GM12878 (cell line): Measurements from ENCODE around the gene LRRIQ1. TPM values are rescaled to one million over a fixed set of nuclear protein-coding genes. Genes with fewer than 3 reads are reported as not detected.

Experiments
- ATAC-seq: fragments of 200-7000 bp; cut with Tn5 transposase; 3 replicates; pipeline ENCODE4 v1.9.1; 2020; ENCODE audit warnings: mild to moderate bottlenecking, moderate library complexity
- BruUV-seq: library from RNA; stranded (reverse); fragments of 400-500 nt; replicated peaks from 2 replicates; lab custom pipeline; 2021; lab: Mats Ljungman, UMichigan
- CTCF ChIA-PET: fragments of 300-600 bp; sonication (Branson Sonifier 250); formaldehyde crosslinking; extraction: SDS; loops from one replicate; lab custom pipeline; 2021; ENCODE audit warnings: inconsistent platforms; lab: Yijun Ruan, JAX
- POLR2A ChIA-PET: fragments of 350-600 bp; formaldehyde crosslinking; extraction: SDS; loops from one replicate; lab custom pipeline; 2021; ENCODE audit warnings: inconsistent platforms; lab: Charles Lee
- RAD21 ChIA-PET: fragments of 300-600 bp; sonication (Branson Sonifier 250); formaldehyde crosslinking; loops from one replicate; lab custom pipeline; 2023; ENCODE audit warnings: antibody characterized with exemption; ENCODE audit not compliant: unreplicated experiment; lab: Charles Lee
- SMC1A ChIA-PET: fragments of 300-600 bp; sonication (Branson Sonifier 250); formaldehyde crosslinking; loops from one replicate; lab custom pipeline; 2023; ENCODE audit not compliant: unreplicated experiment, uncharacterized antibody; lab: Charles Lee
- DNase-seq: peaks from one replicate; pipeline ENCODE4 v3.0.0-alpha.2; 2011; ENCODE audit warnings: low read depth, low spot score
- FAIRE-seq: peaks from 3 replicates; lab custom pipeline; 2011; peaks lifted over from hg19 to GRCh38; lab: Jason Lieb, UNC
- H2AFZ ChIP-seq: 2 replicates; pipeline ENCODE4 v1.6.0; 2011; ENCODE audit warnings: low read depth, low read length, control low read depth; ENCODE audit not compliant: control insufficient read depth
- H3K27ac ChIP-seq: 2 replicates; pipeline ENCODE4 v1.5.1; 2011; ENCODE audit warnings: control low read depth; ENCODE audit not compliant: control insufficient read depth, insufficient read depth
- H3K27me3 ChIP-seq, 2 experiments: replicated peaks in 1 of 2; 2 replicates each; pipeline versions ENCODE4 v1.6.0 to v1.6.1; 2011; ENCODE audit warnings: low read length in 1 of 2; ENCODE audit not compliant: control insufficient read depth in 2 of 2, insufficient read depth in 2 of 2
- H3K36me3 ChIP-seq, 2 experiments: 2 replicates each; pipeline ENCODE4 v1.5.1; 2011; ENCODE audit warnings: low read length in 1 of 2; ENCODE audit not compliant: control insufficient read depth in 2 of 2, insufficient read depth in 2 of 2
- H3K4me1 ChIP-seq: 2 replicates; pipeline ENCODE4 v1.6.1; 2011; ENCODE audit warnings: mild to moderate bottlenecking, low read length, moderate library complexity, mixed read lengths; ENCODE audit not compliant: control insufficient read depth, insufficient read depth
- H3K4me2 ChIP-seq: 2 replicates; pipeline ENCODE4 v1.6.0; 2011; ENCODE audit warnings: control low read depth; ENCODE audit not compliant: control insufficient read depth, insufficient read depth
- H3K4me3 ChIP-seq: fragments of 200-600 bp; sonication (generic); 2 replicates; pipeline ENCODE4 v1.5.1; 2016
- H3K79me2 ChIP-seq: 2 replicates; pipeline ENCODE4 v1.6.0; 2011; ENCODE audit warnings: low read length; ENCODE audit not compliant: control insufficient read depth, insufficient read depth
- H3K9ac ChIP-seq: 2 replicates; pipeline ENCODE4 v1.8.0; 2011; ENCODE audit warnings: low read length, control low read depth, mixed read lengths; ENCODE audit not compliant: control insufficient read depth, insufficient read depth
- H3K9me3 ChIP-seq: replicated peaks from 3 replicates; pipeline ENCODE4 v1.5.1; 2011; ENCODE audit warnings: mild to moderate bottlenecking, low read length; ENCODE audit not compliant: control insufficient read depth, insufficient read depth
- H4K20me1 ChIP-seq: 2 replicates; pipeline ENCODE4 v1.6.0; 2011; ENCODE audit not compliant: control insufficient read depth, insufficient read depth
- EP300 ChIP-seq, 2 experiments: fragments of 150-350 bp in 1 of 2; IDR thresholded peaks; 2 replicates each; pipeline ENCODE4 v1.6.1; 2011 to 2012; ENCODE audit warnings: low read depth in 2 of 2, low read length in 2 of 2, borderline replicate concordance in 1 of 2, improper control_type of control experiment in 1 of 2, inconsistent platforms in 1 of 2; ENCODE audit not compliant: control insufficient read depth in 1 of 2
- EZH2 ChIP-seq: IDR thresholded peaks from 2 replicates; pipeline ENCODE4 v1.6.1; 2012; ENCODE audit warnings: low read depth, mild to moderate bottlenecking, control low read depth, inconsistent platforms, low read length, borderline replicate concordance; ENCODE audit not compliant: control insufficient read depth
- IKZF2 ChIP-seq, 2 experiments: fragments of 450-650 bp; IDR thresholded peaks; 2 replicates each; pipeline ENCODE4 v1.6.1; 2017; ENCODE audit warnings: mild to moderate bottlenecking in 2 of 2, moderate library complexity in 2 of 2
- JUND ChIP-seq: IDR thresholded peaks from 2 replicates; pipeline ENCODE4 v1.6.1; 2012; ENCODE audit warnings: low read depth, mild to moderate bottlenecking, low read length, improper control_type of control experiment, moderate library complexity
- POLR2AphosphoS2 ChIP-seq: IDR thresholded peaks from 2 replicates; pipeline ENCODE4 v1.6.1; 2011; ENCODE audit warnings: low read depth, mild to moderate bottlenecking, low read length, improper control_type of control experiment, moderate library complexity
- RB1 ChIP-seq: fragments of 450-650 bp; formaldehyde crosslinking; IDR thresholded peaks from 2 replicates; pipeline ENCODE4 v1.6.1; 2017; ENCODE audit warnings: mild to moderate bottlenecking, borderline replicate concordance
- RELA ChIP-seq: fragments of 450-650 bp; IDR thresholded peaks from 2 replicates; pipeline ENCODE4 v1.8.0; 2014; ENCODE audit warnings: borderline replicate concordance; ENCODE audit not compliant: partially characterized antibody
- ZNF274 ChIP-seq: IDR thresholded peaks from one replicate; pipeline ENCODE4 v1.8.0; 2011; ENCODE audit not compliant: insufficient read length, insufficient read depth
- WGBS: methylation state at CpG from one replicate; pipeline ENCODE4 v1.1.6; 2016; ENCODE audit warnings: low lambda C conversion rate; ENCODE audit not compliant: insufficient replicate concordance, insufficient coverage; ENCODE audit errors: missing lambda C conversion rate; 5-methylcytosine and 5-hydroxymethylcytosine counted together
- in situ Hi-C: fragments of 300-500 bp; cut with MboI; formaldehyde crosslinking; loops from 9 replicates; pipeline ENCODE4 v1.14.3; 2018; ENCODE audit warnings: mixed read lengths
- intact Hi-C: fragments of 100-400 bp; cut with micrococcal nuclease; formaldehyde crosslinking; loops from one replicate; pipeline ENCODE4 v1.14.2; 2022; ENCODE audit not compliant: unreplicated experiment
- polyA plus RNA-seq, 11 experiments: library from polyadenylated mRNA; depleted of rRNA in 4 of 11; unstranded in 6 of 11; stranded (reverse) in 5 of 11; fragments of >200 nt; fragmentation: Nextera tagmentation in 4 of 11; fragmentation: Illumina TruSeq in 1 of 11; extraction: Ambion mirVana in 4 of 11; extraction: Trizol in 1 of 11; gene quantifications; 1 replicate in 1 of 11; 2 replicates in 10 of 11; pipeline versions ENCODE4 v1.2.1 to v1.2.3, GENCODE V29; 2011 to 2016; ENCODE audit warnings: inconsistent platforms in 2 of 11, missing spikeins in 2 of 11, low read depth in 1 of 11
- total RNA-seq, 4 experiments: library from RNA; depleted of rRNA in 3 of 4; stranded (reverse); fragments of >200 nt in 3 of 4; fragmentation: Illumina TruSeq in 1 of 4; extraction: Trizol in 1 of 4; gene quantifications; 2 replicates each; pipeline versions ENCODE4 v1.2.1 to v1.2.3, GENCODE V29; 2013 to 2021
- TF ChIP-seq, protein P1 (sequence below): fragments of 150-350 bp; IDR thresholded peaks from 2 replicates; pipeline ENCODE4 v1.6.1; 2014; ENCODE audit warnings: mild to moderate bottlenecking, low read depth, low read length
- TF ChIP-seq, protein P2 (sequence below): fragments of 450-650 bp; conservative IDR thresholded peaks from 2 replicates; pipeline ENCODE4 v1.6.1; 2017; ENCODE audit warnings: mild to moderate bottlenecking, moderate library complexity
- TF ChIP-seq, protein P3 (sequence below): IDR thresholded peaks from 2 replicates; pipeline ENCODE4 v1.6.1; 2012; ENCODE audit warnings: improper control_type of control experiment, low read depth, low read length; ENCODE audit not compliant: insufficient replicate concordance
- TF ChIP-seq, protein P4 (sequence below): IDR thresholded peaks from 2 replicates; pipeline ENCODE4 v1.6.1; 2011; ENCODE audit warnings: borderline replicate concordance, low read depth, mild to moderate bottlenecking, moderate library complexity, mixed read lengths, low read length; ENCODE audit not compliant: insufficient read depth; ENCODE audit errors: extremely low read length

The LRRIQ1 gene
- total and polyA plus RNA-seq, 10 of the 15 experiments (the other 5 are each of a cell fraction or from before 2014, with no cell fraction given) = 0.14 to 0.45 (median 0.37) TPM; not detected in 4

DNA sequence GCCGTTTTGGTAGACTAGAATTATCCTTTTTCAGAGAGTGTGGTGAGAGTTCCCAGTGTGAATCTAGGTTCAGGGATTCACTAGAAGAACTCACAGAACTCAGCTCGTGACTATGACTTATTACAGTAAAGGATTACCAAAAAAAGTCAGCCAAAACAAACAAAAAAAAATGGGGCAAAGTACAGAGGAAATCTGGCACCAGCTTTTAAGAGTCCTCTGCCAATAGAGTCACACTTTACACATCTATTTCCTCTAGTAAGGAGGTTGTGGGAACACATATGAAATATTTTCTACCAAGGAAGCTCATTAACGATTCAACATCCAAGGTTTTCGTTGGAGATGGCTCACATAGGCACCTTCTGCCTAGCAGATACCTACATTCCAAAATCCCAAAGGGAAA lies 28.3 kb upstream of the LRRIQ1 start (continued):
- TF ChIP-seq, protein P1, sequence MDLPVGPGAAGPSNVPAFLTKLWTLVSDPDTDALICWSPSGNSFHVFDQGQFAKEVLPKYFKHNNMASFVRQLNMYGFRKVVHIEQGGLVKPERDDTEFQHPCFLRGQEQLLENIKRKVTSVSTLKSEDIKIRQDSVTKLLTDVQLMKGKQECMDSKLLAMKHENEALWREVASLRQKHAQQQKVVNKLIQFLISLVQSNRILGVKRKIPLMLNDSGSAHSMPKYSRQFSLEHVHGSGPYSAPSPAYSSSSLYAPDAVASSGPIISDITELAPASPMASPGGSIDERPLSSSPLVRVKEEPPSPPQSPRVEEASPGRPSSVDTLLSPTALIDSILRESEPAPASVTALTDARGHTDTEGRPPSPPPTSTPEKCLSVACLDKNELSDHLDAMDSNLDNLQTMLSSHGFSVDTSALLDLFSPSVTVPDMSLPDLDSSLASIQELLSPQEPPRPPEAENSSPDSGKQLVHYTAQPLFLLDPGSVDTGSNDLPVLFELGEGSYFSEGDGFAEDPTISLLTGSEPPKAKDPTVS = no peak
- TF ChIP-seq JUND (no peak), RELA (no peak), RB1 (no peak), POLR2AphosphoS2 (no peak), ZNF274 (no peak), EZH2 (no peak)
- TF ChIP-seq, all 136 proteins: peak for 0

DNA sequence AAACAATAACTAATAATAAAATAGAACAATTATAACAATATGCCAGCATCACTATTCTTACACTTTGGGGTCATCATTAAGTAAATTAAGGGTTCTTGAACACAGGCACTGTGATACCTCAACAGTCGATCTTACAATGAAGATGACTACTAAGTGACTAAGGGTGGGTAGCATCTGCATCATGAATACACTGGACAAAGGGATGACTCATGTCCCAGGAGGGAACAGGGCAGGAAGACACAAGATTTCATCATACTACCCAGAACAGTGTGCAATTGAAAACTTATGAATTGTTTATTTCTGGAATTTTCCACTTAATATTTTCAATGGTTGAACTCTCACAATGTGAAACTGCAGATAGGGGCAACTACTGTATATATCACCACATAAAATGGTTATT lies 19.7 kb upstream of the LRRIQ1 start:
- Histone ChIP-seq H3K9me3 (no peaks in the 10 kb centered on the region), H4K20me1 (no peaks in the 10 kb centered on the region), H3K9ac (no peak overlapping the region), H3K27ac (no peak overlapping the region), H3K4me1 (no peaks in the 10 kb centered on the region), H3K36me3 (no peaks in the 10 kb centered on the region), H3K4me3 (no peak overlapping the region), H3K27me3 (no peaks in the 10 kb centered on the region), H2AFZ (no peak overlapping the region), H3K4me2 (no peak overlapping the region), H3K79me2 (no peaks in the 10 kb centered on the region)
- CTCF ChIA-PET = no interaction called here
- SMC1A ChIA-PET = interaction anchor here (0.6 kb wide), 1 partner anchor 387 kb away, joined by 3 read pairs; no protein-coding TSS in a partner anchor
- in situ Hi-C loops (no loop called here), intact Hi-C loops (no loop called here)
- BruUV-seq = no TSS peak
- no peak for ATAC-seq
- DNase-seq = no peak
- RAD21 ChIA-PET = no interaction called here
- FAIRE-seq = no peak
- WGBS = 0% methylated on average over 1 of the region's 1 CpG
- POLR2A ChIA-PET = no interaction called here
- TF ChIP-seq, protein P2, sequence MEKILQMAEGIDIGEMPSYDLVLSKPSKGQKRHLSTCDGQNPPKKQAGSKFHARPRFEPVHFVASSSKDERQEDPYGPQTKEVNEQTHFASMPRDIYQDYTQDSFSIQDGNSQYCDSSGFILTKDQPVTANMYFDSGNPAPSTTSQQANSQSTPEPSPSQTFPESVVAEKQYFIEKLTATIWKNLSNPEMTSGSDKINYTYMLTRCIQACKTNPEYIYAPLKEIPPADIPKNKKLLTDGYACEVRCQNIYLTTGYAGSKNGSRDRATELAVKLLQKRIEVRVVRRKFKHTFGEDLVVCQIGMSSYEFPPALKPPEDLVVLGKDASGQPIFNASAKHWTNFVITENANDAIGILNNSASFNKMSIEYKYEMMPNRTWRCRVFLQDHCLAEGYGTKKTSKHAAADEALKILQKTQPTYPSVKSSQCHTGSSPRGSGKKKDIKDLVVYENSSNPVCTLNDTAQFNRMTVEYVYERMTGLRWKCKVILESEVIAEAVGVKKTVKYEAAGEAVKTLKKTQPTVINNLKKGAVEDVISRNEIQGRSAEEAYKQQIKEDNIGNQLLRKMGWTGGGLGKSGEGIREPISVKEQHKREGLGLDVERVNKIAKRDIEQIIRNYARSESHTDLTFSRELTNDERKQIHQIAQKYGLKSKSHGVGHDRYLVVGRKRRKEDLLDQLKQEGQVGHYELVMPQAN = no peak
- TF ChIP-seq, protein P3, sequence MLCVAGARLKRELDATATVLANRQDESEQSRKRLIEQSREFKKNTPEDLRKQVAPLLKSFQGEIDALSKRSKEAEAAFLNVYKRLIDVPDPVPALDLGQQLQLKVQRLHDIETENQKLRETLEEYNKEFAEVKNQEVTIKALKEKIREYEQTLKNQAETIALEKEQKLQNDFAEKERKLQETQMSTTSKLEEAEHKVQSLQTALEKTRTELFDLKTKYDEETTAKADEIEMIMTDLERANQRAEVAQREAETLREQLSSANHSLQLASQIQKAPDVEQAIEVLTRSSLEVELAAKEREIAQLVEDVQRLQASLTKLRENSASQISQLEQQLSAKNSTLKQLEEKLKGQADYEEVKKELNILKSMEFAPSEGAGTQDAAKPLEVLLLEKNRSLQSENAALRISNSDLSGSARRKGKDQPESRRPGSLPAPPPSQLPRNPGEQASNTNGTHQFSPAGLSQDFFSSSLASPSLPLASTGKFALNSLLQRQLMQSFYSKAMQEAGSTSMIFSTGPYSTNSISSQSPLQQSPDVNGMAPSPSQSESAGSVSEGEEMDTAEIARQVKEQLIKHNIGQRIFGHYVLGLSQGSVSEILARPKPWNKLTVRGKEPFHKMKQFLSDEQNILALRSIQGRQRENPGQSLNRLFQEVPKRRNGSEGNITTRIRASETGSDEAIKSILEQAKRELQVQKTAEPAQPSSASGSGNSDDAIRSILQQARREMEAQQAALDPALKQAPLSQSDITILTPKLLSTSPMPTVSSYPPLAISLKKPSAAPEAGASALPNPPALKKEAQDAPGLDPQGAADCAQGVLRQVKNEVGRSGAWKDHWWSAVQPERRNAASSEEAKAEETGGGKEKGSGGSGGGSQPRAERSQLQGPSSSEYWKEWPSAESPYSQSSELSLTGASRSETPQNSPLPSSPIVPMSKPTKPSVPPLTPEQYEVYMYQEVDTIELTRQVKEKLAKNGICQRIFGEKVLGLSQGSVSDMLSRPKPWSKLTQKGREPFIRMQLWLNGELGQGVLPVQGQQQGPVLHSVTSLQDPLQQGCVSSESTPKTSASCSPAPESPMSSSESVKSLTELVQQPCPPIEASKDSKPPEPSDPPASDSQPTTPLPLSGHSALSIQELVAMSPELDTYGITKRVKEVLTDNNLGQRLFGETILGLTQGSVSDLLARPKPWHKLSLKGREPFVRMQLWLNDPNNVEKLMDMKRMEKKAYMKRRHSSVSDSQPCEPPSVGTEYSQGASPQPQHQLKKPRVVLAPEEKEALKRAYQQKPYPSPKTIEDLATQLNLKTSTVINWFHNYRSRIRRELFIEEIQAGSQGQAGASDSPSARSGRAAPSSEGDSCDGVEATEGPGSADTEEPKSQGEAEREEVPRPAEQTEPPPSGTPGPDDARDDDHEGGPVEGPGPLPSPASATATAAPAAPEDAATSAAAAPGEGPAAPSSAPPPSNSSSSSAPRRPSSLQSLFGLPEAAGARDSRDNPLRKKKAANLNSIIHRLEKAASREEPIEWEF = no peak
- TF ChIP-seq EP300 (IDR thresholded peaks at IDR 0.05; ENCODE audit: borderline replicate concordance in 1 of 2, control insufficient read depth in 1 of 2, low read depth in 2 of 2, low read length in 2 of 2) = no peak
- no peak for TF ChIP-seq IKZF2 (IDR thresholded peaks at IDR 0.05)
- TF ChIP-seq, protein P4, sequence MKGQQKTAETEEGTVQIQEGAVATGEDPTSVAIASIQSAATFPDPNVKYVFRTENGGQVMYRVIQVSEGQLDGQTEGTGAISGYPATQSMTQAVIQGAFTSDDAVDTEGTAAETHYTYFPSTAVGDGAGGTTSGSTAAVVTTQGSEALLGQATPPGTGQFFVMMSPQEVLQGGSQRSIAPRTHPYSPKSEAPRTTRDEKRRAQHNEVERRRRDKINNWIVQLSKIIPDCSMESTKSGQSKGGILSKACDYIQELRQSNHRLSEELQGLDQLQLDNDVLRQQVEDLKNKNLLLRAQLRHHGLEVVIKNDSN = no peak
